ENCODE results near the gene PFKFB2.

Gene PFKFB2

GRCh38 chr1:207089627-207090355 lies 36.7 kb downstream of the PFKFB2 start:
- DNase-seq (ENCODE audit: low spot score), result no peak

GRCh38 chr1:207091200-207091908 lies 38.3 kb downstream of the PFKFB2 start:
- DNase-seq (ENCODE audit: low spot score), result no peak

GRCh38 chr1:207093944-207094343 lies 40.9 kb downstream of the PFKFB2 start:
- DNase-seq (ENCODE audit: low spot score), result no peak

GRCh38 chr1:207097871-207098324 lies 44.8 kb downstream of the PFKFB2 start:
- no peak for DNase-seq (ENCODE audit: low spot score)

- no peak for DNase-seq (ENCODE audit: low spot score)
Measured at GRCh38 chr1:207101720-207102119, 48.6 kb downstream of the PFKFB2 start.

GRCh38 chr1:207102146-207102545 lies 49.1 kb downstream of the PFKFB2 start:
- no peak for DNase-seq (ENCODE audit: low spot score)

GRCh38 chr1:207102659-207103058 lies 49.6 kb downstream of the PFKFB2 start:
- DNase-seq (ENCODE audit: low spot score), result no peak

- DNase-seq (ENCODE audit: low spot score), result no peak
Measured at GRCh38 chr1:207103892-207104373, 50.9 kb downstream of the PFKFB2 start, which contains the start of gene C4BPA. Gene C4BPA, plus strand, starts transcription at chr1:207104233. Its CDS starts 8,793 bp downstream, at chr1:207113026.

- no peak for DNase-seq (ENCODE audit: low spot score)
Measured at GRCh38 chr1:207109004-207109403, 55.9 kb downstream of the PFKFB2 start.

- no peak for DNase-seq (ENCODE audit: low spot score)
Measured at GRCh38 chr1:207112616-207113296, 59.7 kb downstream of the PFKFB2 start.

- DNase-seq (ENCODE audit: low spot score), result no peak
Measured at GRCh38 chr1:207115269-207115668, 62.2 kb downstream of the PFKFB2 start.

- DNase-seq (ENCODE audit: low spot score), result no peak
Measured at GRCh38 chr1:207124389-207124788, 71.3 kb downstream of the PFKFB2 start.

- DNase-seq (ENCODE audit: low spot score), result no peak
Measured at GRCh38 chr1:207128336-207128921, 75.4 kb downstream of the PFKFB2 start.

GRCh38 chr1:207129053-207129452 lies 76.0 kb downstream of the PFKFB2 start:
- DNase-seq (ENCODE audit: low spot score), result no peak
